ENCODE data around the gene DNAH11. TPM values are rescaled to one million over a fixed set of nuclear protein-coding genes. Genes with fewer than 3 reads are reported as not detected.

Gene DNAH11
- total RNA-seq, 1 experiment from 2014 or later = 0.39 TPM

DNA sequence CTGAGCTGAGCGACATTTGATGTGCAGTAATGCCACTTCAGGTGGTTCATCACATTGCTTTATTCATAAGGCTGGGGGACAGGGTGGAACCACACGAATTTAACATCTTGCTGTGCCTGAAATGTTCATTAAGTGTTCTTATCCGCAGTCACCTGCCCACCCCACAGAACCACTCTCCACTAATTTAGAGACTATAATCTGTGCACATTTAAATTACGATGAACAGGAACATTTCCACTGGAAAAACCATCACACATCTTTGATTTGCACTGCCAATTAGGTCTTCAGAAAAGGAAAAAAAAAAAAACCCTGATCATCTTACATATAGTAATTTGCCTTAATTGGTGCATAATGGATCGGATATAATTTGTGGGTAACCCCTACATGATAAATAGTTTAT is 400.6 kb downstream of the DNAH11 start:
- POLR2A ChIA-PET = no interaction called here
- no peak overlapping the region for H3K9ac ChIP-seq (ENCODE audit: low read length)
- H3K9me2 ChIP-seq (ENCODE audit: insufficient read depth) = no peaks in the 10 kb centered on the region
- no peaks in the 10 kb centered on the region for H3K9me3 ChIP-seq (ENCODE audit: control insufficient read depth in 1 of 2, insufficient read depth in 1 of 2, low read depth in 1 of 2, low read length in 2 of 2)
- CTCF ChIA-PET = no interaction called here
- BruUV-seq (replicated peaks) = no TSS peak
- no peak for TF ChIP-seq YY1 (IDR thresholded peaks at IDR 0.05; ENCODE audit: extremely low read depth, insufficient replicate concordance, low read depth, low read length)
- no peak for TF ChIP-seq CEBPB (IDR thresholded peaks at IDR 0.05; ENCODE audit: low read depth)
- TF ChIP-seq, protein P1, sequence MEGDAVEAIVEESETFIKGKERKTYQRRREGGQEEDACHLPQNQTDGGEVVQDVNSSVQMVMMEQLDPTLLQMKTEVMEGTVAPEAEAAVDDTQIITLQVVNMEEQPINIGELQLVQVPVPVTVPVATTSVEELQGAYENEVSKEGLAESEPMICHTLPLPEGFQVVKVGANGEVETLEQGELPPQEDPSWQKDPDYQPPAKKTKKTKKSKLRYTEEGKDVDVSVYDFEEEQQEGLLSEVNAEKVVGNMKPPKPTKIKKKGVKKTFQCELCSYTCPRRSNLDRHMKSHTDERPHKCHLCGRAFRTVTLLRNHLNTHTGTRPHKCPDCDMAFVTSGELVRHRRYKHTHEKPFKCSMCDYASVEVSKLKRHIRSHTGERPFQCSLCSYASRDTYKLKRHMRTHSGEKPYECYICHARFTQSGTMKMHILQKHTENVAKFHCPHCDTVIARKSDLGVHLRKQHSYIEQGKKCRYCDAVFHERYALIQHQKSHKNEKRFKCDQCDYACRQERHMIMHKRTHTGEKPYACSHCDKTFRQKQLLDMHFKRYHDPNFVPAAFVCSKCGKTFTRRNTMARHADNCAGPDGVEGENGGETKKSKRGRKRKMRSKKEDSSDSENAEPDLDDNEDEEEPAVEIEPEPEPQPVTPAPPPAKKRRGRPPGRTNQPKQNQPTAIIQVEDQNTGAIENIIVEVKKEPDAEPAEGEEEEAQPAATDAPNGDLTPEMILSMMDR (IDR thresholded peaks at IDR 0.05 in 2 of 3, conservative IDR thresholded peaks at IDR 0.05 in 1 of 3; ENCODE audit: borderline replicate concordance in 1 of 3, insufficient read depth in 1 of 3, low read depth in 2 of 3, low read length in 2 of 3) = no peak
- TF ChIP-seq EGR1 (IDR thresholded peaks at IDR 0.05; ENCODE audit: low read depth) = no peak
- TF ChIP-seq EZH2phosphoT487 (IDR thresholded peaks at IDR 0.05; ENCODE audit: borderline replicate concordance) = no peak
- TF ChIP-seq JUND (IDR thresholded peaks at IDR 0.05) = no peak
- TF ChIP-seq CBX3 (IDR thresholded peaks at IDR 0.05; ENCODE audit: low read depth) = no peak
- no peak for TF ChIP-seq SP1 (IDR thresholded peaks at IDR 0.05; ENCODE audit: low read depth)
- TF ChIP-seq SRF (IDR thresholded peaks at IDR 0.05; ENCODE audit: low read depth) = no peak
- no peak for TF ChIP-seq ELF1 (IDR thresholded peaks at IDR 0.05; ENCODE audit: borderline replicate concordance, low read depth)
- TF ChIP-seq ZFX (IDR thresholded peaks at IDR 0.05) = no peak
- TF ChIP-seq ZNF274 (IDR thresholded peaks at IDR 0.05; ENCODE audit: low read depth, low read length) = no peak
- TF ChIP-seq, protein P2, sequence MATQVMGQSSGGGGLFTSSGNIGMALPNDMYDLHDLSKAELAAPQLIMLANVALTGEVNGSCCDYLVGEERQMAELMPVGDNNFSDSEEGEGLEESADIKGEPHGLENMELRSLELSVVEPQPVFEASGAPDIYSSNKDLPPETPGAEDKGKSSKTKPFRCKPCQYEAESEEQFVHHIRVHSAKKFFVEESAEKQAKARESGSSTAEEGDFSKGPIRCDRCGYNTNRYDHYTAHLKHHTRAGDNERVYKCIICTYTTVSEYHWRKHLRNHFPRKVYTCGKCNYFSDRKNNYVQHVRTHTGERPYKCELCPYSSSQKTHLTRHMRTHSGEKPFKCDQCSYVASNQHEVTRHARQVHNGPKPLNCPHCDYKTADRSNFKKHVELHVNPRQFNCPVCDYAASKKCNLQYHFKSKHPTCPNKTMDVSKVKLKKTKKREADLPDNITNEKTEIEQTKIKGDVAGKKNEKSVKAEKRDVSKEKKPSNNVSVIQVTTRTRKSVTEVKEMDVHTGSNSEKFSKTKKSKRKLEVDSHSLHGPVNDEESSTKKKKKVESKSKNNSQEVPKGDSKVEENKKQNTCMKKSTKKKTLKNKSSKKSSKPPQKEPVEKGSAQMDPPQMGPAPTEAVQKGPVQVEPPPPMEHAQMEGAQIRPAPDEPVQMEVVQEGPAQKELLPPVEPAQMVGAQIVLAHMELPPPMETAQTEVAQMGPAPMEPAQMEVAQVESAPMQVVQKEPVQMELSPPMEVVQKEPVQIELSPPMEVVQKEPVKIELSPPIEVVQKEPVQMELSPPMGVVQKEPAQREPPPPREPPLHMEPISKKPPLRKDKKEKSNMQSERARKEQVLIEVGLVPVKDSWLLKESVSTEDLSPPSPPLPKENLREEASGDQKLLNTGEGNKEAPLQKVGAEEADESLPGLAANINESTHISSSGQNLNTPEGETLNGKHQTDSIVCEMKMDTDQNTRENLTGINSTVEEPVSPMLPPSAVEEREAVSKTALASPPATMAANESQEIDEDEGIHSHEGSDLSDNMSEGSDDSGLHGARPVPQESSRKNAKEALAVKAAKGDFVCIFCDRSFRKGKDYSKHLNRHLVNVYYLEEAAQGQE (IDR thresholded peaks at IDR 0.05; ENCODE audit: low read depth) = no peak
- no peak for TF ChIP-seq SIN3A (IDR thresholded peaks at IDR 0.05; ENCODE audit: low read depth)
- no peak for TF ChIP-seq RAD21 (IDR thresholded peaks at IDR 0.05; ENCODE audit: low read depth)
- no peak for TF ChIP-seq POLR2A (IDR thresholded peaks at IDR 0.05; ENCODE audit: borderline replicate concordance, extremely low read depth, insufficient read depth, insufficient read length)
- no peak for TF ChIP-seq POLR2AphosphoS5 (IDR thresholded peaks at IDR 0.05; ENCODE audit: low read depth, low read length)
- no peak for TF ChIP-seq EZH2 (IDR thresholded peaks at IDR 0.05)
- no peak overlapping the region for H3K4me2 ChIP-seq (ENCODE audit: low read length)
- H3K79me2 ChIP-seq (ENCODE audit: insufficient read depth, low read length) = peaks cover 68% of the 10 kb centered on the region
- DNase-seq (ENCODE audit: low read depth, low spot score) (no peak), ATAC-seq (no peak)
- intact Hi-C loops (cut with micrococcal nuclease) = no loop called here
- H3K4me1 ChIP-seq (ENCODE audit: control insufficient read depth in 1 of 2, insufficient read depth in 2 of 2, low read length in 2 of 2) = peaks cover 12 to 19% of the 10 kb centered on the region in 2 experiments
- H4K20me1 ChIP-seq (ENCODE audit: insufficient read depth) = no peaks in the 10 kb centered on the region
- no peak overlapping the region for H3K27ac ChIP-seq (ENCODE audit: low read depth, low read length)
- no peak overlapping the region for H3K4me3 ChIP-seq (replicated peaks in 1 of 2; ENCODE audit: low read depth in 1 of 2, low read length in 2 of 2)
- H2AFZ ChIP-seq (ENCODE audit: low read depth, low read length, poor library complexity, severe bottlenecking) = no peak overlapping the region
- RAD21 ChIA-PET (ENCODE audit: low non-redundant PET in 1 of 2, low total read pairs in 2 of 2, uncharacterized antibody in 2 of 2, unreplicated experiment in 2 of 2) = no interaction called here
- H3K27me3 ChIP-seq (ENCODE audit: insufficient read depth, low read length) = no peaks in the 10 kb centered on the region
- no peaks in the 10 kb centered on the region; a peak in 1 of 4 replicates for H3K36me3 ChIP-seq (ENCODE audit: control insufficient read depth in 1 of 2, insufficient read depth in 2 of 2, low read length in 2 of 2)

Data from HCT116 (cell line).